IMR-90 (cell line): Measurements from ENCODE around the gene GPR176. TPM values are rescaled to one million over a fixed set of nuclear protein-coding genes. Genes with fewer than 3 reads are reported as not detected.

Experiments
- ATAC-seq: fragments of 200-7000 bp; cut with Tn5 transposase; 2 replicates; pipeline ENCODE4 v1.9.1; 2020; ENCODE audit warnings: low read depth, mild to moderate bottlenecking, moderate library complexity
- BruUV-seq: library from RNA; stranded (reverse); fragments of 400-500 nt; replicated peaks from 2 replicates; lab custom pipeline; 2021; lab: Mats Ljungman, UMichigan
- CTCF ChIA-PET: fragments of 300-600 bp; formaldehyde crosslinking; extraction: SDS; loops from one replicate; lab custom pipeline; 2021; ENCODE audit warnings: antibody characterized with exemption; lab: Yijun Ruan, JAX
- POLR2A ChIA-PET: fragments of 300-600 bp; sonication (Branson Sonifier 250); formaldehyde crosslinking; loops from one replicate; lab custom pipeline; 2022; ENCODE audit warnings: antibody characterized with exemption; ENCODE audit not compliant: unreplicated experiment; lab: Charles Lee
- DNase-seq: peaks from one replicate; pipeline ENCODE4 v3.0.0; 2013
- H2AFZ ChIP-seq: replicated peaks from 2 replicates; pipeline ENCODE3; 2013; ENCODE audit warnings: low read length, mild to moderate bottlenecking; ENCODE audit not compliant: poor library complexity
- H2AK5ac ChIP-seq: 2 replicates; pipeline ENCODE4 v1.6.1; 2013; ENCODE audit warnings: low read depth, low read length, inconsistent platforms
- H2AK9ac ChIP-seq: replicated peaks from 2 replicates; pipeline ENCODE3; 2013; ENCODE audit warnings: mild to moderate bottlenecking, low read depth, low read length, moderate library complexity; ENCODE audit not compliant: poor library complexity
- H2BK120ac ChIP-seq: 2 replicates; pipeline ENCODE4 v1.6.1; 2013; ENCODE audit warnings: low read depth, low read length, inconsistent platforms
- H2BK15ac ChIP-seq: 3 replicates; pipeline ENCODE4 v1.6.1; 2013; ENCODE audit warnings: low read depth, low read length, inconsistent platforms
- H2BK20ac ChIP-seq: 2 replicates; pipeline ENCODE4 v1.6.1; 2013; ENCODE audit warnings: low read depth, mild to moderate bottlenecking, inconsistent platforms, low read length, moderate library complexity
- H2BK5ac ChIP-seq: 2 replicates; pipeline ENCODE4 v1.6.1; 2013; ENCODE audit warnings: mild to moderate bottlenecking, low read depth, low read length, inconsistent platforms; ENCODE audit not compliant: poor library complexity, severe bottlenecking
- H3K14ac ChIP-seq: replicated peaks from 2 replicates; pipeline ENCODE4 v1.6.1; 2013; ENCODE audit warnings: low read depth, low read length, inconsistent platforms
- H3K18ac ChIP-seq: 2 replicates; pipeline ENCODE4 v1.6.1; 2013; ENCODE audit warnings: low read depth, low read length, control low read depth
- H3K23ac ChIP-seq: 2 replicates; pipeline ENCODE4 v1.6.1; 2013; ENCODE audit warnings: low read depth, low read length, inconsistent platforms
- H3K27ac ChIP-seq: 2 replicates; pipeline ENCODE4 v1.5.1; 2013; ENCODE audit warnings: mild to moderate bottlenecking, control low read depth, low read length; ENCODE audit not compliant: insufficient read depth
- H3K27me3 ChIP-seq: 2 replicates; pipeline ENCODE4 v1.6.1; 2013; ENCODE audit warnings: low read length; ENCODE audit not compliant: control insufficient read depth, insufficient read depth
- H3K36me3 ChIP-seq: 2 replicates; pipeline ENCODE4 v1.6.1; 2013; ENCODE audit warnings: low read length, mixed read lengths; ENCODE audit not compliant: control insufficient read depth, insufficient read depth
- H3K4ac ChIP-seq: 2 replicates; pipeline ENCODE4 v1.6.1; 2013; ENCODE audit warnings: low read depth, low read length, inconsistent platforms
- H3K4me1 ChIP-seq: 2 replicates; pipeline ENCODE4 v1.6.1; 2013; ENCODE audit warnings: low read length, mixed read lengths; ENCODE audit not compliant: control insufficient read depth, insufficient read depth
- H3K4me2 ChIP-seq: 2 replicates; pipeline ENCODE4 v1.6.1; 2013; ENCODE audit warnings: low read depth, mild to moderate bottlenecking, control low read depth, low read length, moderate library complexity
- H3K4me3 ChIP-seq: 2 replicates; pipeline ENCODE4 v1.5.1; 2013; ENCODE audit warnings: low read depth, mild to moderate bottlenecking, control low read depth, low read length, moderate library complexity; ENCODE audit not compliant: insufficient read depth
- H3K56ac ChIP-seq: 2 replicates; pipeline ENCODE4 v1.6.1; 2013; ENCODE audit warnings: low read length, inconsistent platforms; ENCODE audit not compliant: insufficient read depth; ENCODE audit errors: extremely low read depth
- H3K79me1 ChIP-seq, 2 experiments: 2 replicates each; pipeline ENCODE4 v1.6.1; 2013; ENCODE audit warnings: low read length in 2 of 2, inconsistent platforms in 1 of 2, low read depth in 1 of 2
- H3K9ac ChIP-seq: 2 replicates; pipeline ENCODE4 v1.6.1; 2013; ENCODE audit warnings: low read depth, low read length, control low read depth
- H3K9me1 ChIP-seq: 2 replicates; pipeline ENCODE4 v1.6.1; 2013; ENCODE audit warnings: low read length, inconsistent platforms; ENCODE audit not compliant: insufficient read depth
- H3K9me3 ChIP-seq: 2 replicates; pipeline ENCODE4 v1.6.1; 2013; ENCODE audit warnings: low read length; ENCODE audit not compliant: control insufficient read depth, insufficient read depth
- H4K20me1 ChIP-seq: 2 replicates; pipeline ENCODE4 v1.6.1; 2013; ENCODE audit warnings: low read length, inconsistent platforms; ENCODE audit not compliant: insufficient read depth
- H4K5ac ChIP-seq: 2 replicates; pipeline ENCODE4 v1.6.1; 2013; ENCODE audit warnings: mild to moderate bottlenecking, low read depth, low read length, control low read depth
- H4K8ac ChIP-seq, 2 experiments: 2 replicates each; pipeline ENCODE4 v1.6.1; 2013; ENCODE audit warnings: low read depth in 2 of 2, low read length in 2 of 2, control low read depth in 1 of 2, inconsistent platforms in 1 of 2
- H4K91ac ChIP-seq: 2 replicates; pipeline ENCODE4 v1.6.1; 2013; ENCODE audit warnings: low read depth, low read length, inconsistent platforms; ENCODE audit not compliant: insufficient read depth
- BHLHE40 ChIP-seq: fragments of 150-350 bp; IDR thresholded peaks from 2 replicates; pipeline ENCODE4 v1.6.1; 2016; ENCODE audit warnings: mild to moderate bottlenecking, low read depth, low read length
- CEBPB ChIP-seq: IDR thresholded peaks from 2 replicates; pipeline ENCODE4 v1.6.1; 2012; ENCODE audit warnings: low read depth, low read length, improper control_type of control experiment
- ELK1 ChIP-seq: fragments of 150-350 bp; IDR thresholded peaks from 2 replicates; pipeline ENCODE4 v1.6.1; 2016; ENCODE audit warnings: low read depth, mild to moderate bottlenecking, low read length, moderate library complexity, borderline replicate concordance
- FOS ChIP-seq: fragments of 150-350 bp; IDR thresholded peaks from 2 replicates; pipeline ENCODE4 v1.6.1; 2016; ENCODE audit warnings: low read depth, low read length
- MAFK ChIP-seq: IDR thresholded peaks from 2 replicates; pipeline ENCODE4 v1.6.1; 2012; ENCODE audit warnings: low read depth, low read length, improper control_type of control experiment
- MAZ ChIP-seq: IDR thresholded peaks from 2 replicates; pipeline ENCODE4 v1.6.1; 2012; ENCODE audit warnings: low read depth, mild to moderate bottlenecking, low read length, improper control_type of control experiment, moderate library complexity, borderline replicate concordance
- POLR2A ChIP-seq: IDR thresholded peaks from 2 replicates; pipeline ENCODE4 v1.6.1; 2012; ENCODE audit warnings: mild to moderate bottlenecking, low read depth, low read length
- RFX5 ChIP-seq: IDR thresholded peaks from 2 replicates; pipeline ENCODE4 v1.8.0; 2012; ENCODE audit warnings: low read depth, mild to moderate bottlenecking, low read length, moderate library complexity
- USF2 ChIP-seq: fragments of 150-350 bp; IDR thresholded peaks from 2 replicates; pipeline ENCODE4 v1.6.1; 2017; ENCODE audit warnings: mild to moderate bottlenecking, antibody characterized with exemption, low read length, low read depth
- dilution Hi-C: fragments of 300-500 bp; cut with HindIII; formaldehyde crosslinking; loops from one replicate; pipeline ENCODE4 v1.14.3; 2018; ENCODE audit warnings: low sequenced_read_pairs; ENCODE audit not compliant: unreplicated experiment
- in situ Hi-C: fragments of 300-500 bp; cut with MboI; formaldehyde crosslinking; loops from 3 replicates; pipeline ENCODE4 v1.14.3; 2019; ENCODE audit warnings: low sequenced_read_pairs, inconsistent platforms, mixed read lengths
- intact Hi-C: fragments of 100-400 bp; cut with micrococcal nuclease; formaldehyde crosslinking; loops from 2 replicates; pipeline ENCODE4 v1.10.0; 2022
- polyA plus RNA-seq, 3 experiments: library from polyadenylated mRNA; depleted of rRNA; stranded (reverse); fragments of >200 nt; gene quantifications; 2 replicates each; pipeline ENCODE4 v1.2.3, GENCODE V29; 2012; ENCODE audit warnings: low replicate concordance in 1 of 3
- total RNA-seq: library from RNA; depleted of rRNA; stranded (reverse); fragments of >200 nt; gene quantifications from 2 replicates; pipeline ENCODE4 v1.2.3, GENCODE V29; 2012
- TF ChIP-seq, protein P1 (sequence below): conservative IDR thresholded peaks from 2 replicates; pipeline ENCODE4 v1.5.1; 2012; ENCODE audit warnings: mild to moderate bottlenecking, low read depth, low read length, improper control_type of control experiment

The GPR176 gene
- total and polyA plus RNA-seq, 2 of the 4 experiments (the other 2 are of a cell fraction), result 114 to 246 TPM

DNA sequence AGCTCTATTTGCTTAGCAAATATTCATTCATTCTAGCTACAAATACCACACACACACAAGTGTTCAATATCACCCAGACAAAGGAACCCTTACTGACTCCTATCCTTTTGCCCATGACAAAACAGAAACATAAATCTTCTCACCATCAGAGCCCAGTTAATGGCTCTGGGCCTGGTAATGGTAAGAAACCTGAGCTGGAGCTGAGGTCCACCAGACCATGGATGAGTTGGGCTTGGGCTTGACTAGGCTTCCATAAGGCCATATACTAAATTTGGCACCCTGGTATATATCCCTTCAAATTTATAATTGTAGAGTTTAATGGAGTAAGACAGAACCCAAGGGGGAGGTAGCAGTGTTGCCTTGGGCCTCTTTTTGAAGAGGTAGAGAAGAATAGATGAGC is 29.4 kb downstream of the GPR176 start:
- no peaks in the 10 kb centered on the region for H3K27me3 ChIP-seq
- dilution Hi-C loops (no loop called here), in situ Hi-C loops (no loop called here), intact Hi-C loops (no loop called here)
- CTCF ChIA-PET, result interaction anchor here (1.0 to 1.1 kb wide), 2 partner anchors 24 to 30 kb away, joined by 3 read pairs; partner anchors contain the start of gene GPR176
- no peak overlapping the region for H4K8ac ChIP-seq
- H2BK120ac ChIP-seq, result no peak overlapping the region
- H3K4ac ChIP-seq, result no peak overlapping the region
- no peak overlapping the region for H2BK20ac ChIP-seq
- H2AK9ac ChIP-seq, result no peak overlapping the region
- H3K18ac ChIP-seq, result peak overlapping the region; percentile 52; the same call in 1 of the 2 replicates
- TF ChIP-seq CEBPB (no peak), MAFK (no peak), ELK1 (no peak), POLR2A (no peak), RFX5 (no peak), FOS (no peak), MAZ (no peak), USF2 (no peak), BHLHE40 (no peak)
- TF ChIP-seq, protein P1, sequence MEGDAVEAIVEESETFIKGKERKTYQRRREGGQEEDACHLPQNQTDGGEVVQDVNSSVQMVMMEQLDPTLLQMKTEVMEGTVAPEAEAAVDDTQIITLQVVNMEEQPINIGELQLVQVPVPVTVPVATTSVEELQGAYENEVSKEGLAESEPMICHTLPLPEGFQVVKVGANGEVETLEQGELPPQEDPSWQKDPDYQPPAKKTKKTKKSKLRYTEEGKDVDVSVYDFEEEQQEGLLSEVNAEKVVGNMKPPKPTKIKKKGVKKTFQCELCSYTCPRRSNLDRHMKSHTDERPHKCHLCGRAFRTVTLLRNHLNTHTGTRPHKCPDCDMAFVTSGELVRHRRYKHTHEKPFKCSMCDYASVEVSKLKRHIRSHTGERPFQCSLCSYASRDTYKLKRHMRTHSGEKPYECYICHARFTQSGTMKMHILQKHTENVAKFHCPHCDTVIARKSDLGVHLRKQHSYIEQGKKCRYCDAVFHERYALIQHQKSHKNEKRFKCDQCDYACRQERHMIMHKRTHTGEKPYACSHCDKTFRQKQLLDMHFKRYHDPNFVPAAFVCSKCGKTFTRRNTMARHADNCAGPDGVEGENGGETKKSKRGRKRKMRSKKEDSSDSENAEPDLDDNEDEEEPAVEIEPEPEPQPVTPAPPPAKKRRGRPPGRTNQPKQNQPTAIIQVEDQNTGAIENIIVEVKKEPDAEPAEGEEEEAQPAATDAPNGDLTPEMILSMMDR, result no peak
- no peak overlapping the region for H2BK5ac ChIP-seq
- H2AK5ac ChIP-seq, result no peak overlapping the region
- H3K56ac ChIP-seq, result no peak overlapping the region
- ATAC-seq (no peak), DNase-seq (no peak)
- no peak overlapping the region for H4K5ac ChIP-seq
- POLR2A ChIA-PET, result no interaction called here
- H3K4me3 ChIP-seq, result no peak overlapping the region
- BruUV-seq, result no TSS peak
- no peak overlapping the region for H3K4me2 ChIP-seq
- H3K9ac ChIP-seq, result no peak overlapping the region
- peaks cover 67% of the 10 kb centered on the region for H4K20me1 ChIP-seq
- peaks cover 2% of the 10 kb centered on the region; the same call in 1 of the 2 replicates for H3K9me3 ChIP-seq
- peaks cover 30 to 64% of the 10 kb centered on the region in 2 experiments for H3K79me1 ChIP-seq
- H3K36me3 ChIP-seq, result no peaks in the 10 kb centered on the region
- no peak overlapping the region for H3K27ac ChIP-seq
- H4K91ac ChIP-seq, result peak overlapping the region; percentile 18; the same call in 1 of the 2 replicates
- no peak overlapping the region for H2BK15ac ChIP-seq
- no peak overlapping the region for H3K23ac ChIP-seq
- peaks cover 24% of the 10 kb centered on the region for H3K9me1 ChIP-seq
- no peak overlapping the region for H2AFZ ChIP-seq
- peaks cover 18% of the 10 kb centered on the region for H3K4me1 ChIP-seq
- H3K14ac ChIP-seq, result no peak overlapping the region; the same call in 1 of the 2 replicates
